Measurements from ENCODE around the gene SERPINA9.

- TF ChIP-seq MYC (IDR thresholded peaks at IDR 0.05; ENCODE audit: low read depth, low read length): no peak
- TF ChIP-seq CTCF (IDR thresholded peaks at IDR 0.05; ENCODE audit: low read depth, low read length): no peak
- no peak for TF ChIP-seq MAX (IDR thresholded peaks at IDR 0.05; ENCODE audit: low read depth, low read length)
- TF ChIP-seq POLR2A (IDR thresholded peaks at IDR 0.05; ENCODE audit: extremely low read depth, insufficient read length): no peak
These were observed 25.9 kb upstream of the SERPINA9 start for GRCh38 chr14:94501588-94502516.
